Hepatocyte (in vitro differentiated cells): ENCODE results near the gene MANBA.

Source experiments
- EZH2 ChIP-seq: fragments of 200-600 bp; sonication (generic); IDR thresholded peaks from 2 replicates; pipeline ENCODE4 v1.6.1; 2016; ENCODE audit warnings: antibody characterized with exemption, mild to moderate bottlenecking, borderline replicate concordance
- TF ChIP-seq, protein P1 (sequence below): fragments of 200-600 bp; sonication (generic); IDR thresholded peaks from 2 replicates; pipeline ENCODE4 v1.5.1; 2016; ENCODE audit warnings: antibody characterized with exemption, mild to moderate bottlenecking; ENCODE audit not compliant: poor library complexity

DNA sequence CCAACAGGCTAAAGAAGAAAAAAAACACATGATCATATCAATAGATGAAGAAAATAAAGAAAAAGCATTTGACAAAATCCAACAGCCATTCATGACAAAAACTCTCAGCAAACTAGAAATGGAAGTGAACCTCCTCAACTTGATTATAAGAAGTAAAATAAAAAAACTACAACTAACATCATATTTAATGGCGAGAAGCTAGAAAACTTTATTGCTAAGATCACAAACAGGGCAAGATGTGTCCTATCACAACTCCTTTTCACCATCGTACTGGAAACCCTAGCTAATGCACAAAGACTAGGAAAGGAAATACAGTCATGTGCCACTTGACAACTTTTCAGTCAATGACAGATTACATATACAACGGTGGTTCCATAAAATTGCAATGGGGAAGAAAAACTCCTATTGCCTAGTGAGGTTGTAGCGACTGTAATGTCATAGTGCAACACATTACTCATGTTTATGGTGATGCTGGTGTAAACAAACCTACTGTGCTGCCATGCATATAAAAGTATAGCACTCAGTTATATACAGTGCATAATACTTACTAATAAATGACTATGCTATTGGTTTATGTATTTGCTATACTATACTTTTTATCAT lies 12.1 kb upstream of the MANBA start:
- TF ChIP-seq, protein P1, sequence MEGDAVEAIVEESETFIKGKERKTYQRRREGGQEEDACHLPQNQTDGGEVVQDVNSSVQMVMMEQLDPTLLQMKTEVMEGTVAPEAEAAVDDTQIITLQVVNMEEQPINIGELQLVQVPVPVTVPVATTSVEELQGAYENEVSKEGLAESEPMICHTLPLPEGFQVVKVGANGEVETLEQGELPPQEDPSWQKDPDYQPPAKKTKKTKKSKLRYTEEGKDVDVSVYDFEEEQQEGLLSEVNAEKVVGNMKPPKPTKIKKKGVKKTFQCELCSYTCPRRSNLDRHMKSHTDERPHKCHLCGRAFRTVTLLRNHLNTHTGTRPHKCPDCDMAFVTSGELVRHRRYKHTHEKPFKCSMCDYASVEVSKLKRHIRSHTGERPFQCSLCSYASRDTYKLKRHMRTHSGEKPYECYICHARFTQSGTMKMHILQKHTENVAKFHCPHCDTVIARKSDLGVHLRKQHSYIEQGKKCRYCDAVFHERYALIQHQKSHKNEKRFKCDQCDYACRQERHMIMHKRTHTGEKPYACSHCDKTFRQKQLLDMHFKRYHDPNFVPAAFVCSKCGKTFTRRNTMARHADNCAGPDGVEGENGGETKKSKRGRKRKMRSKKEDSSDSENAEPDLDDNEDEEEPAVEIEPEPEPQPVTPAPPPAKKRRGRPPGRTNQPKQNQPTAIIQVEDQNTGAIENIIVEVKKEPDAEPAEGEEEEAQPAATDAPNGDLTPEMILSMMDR, result no peak
- no peak for TF ChIP-seq EZH2
